Measurements from ENCODE around the gene SEMG1. TPM values are rescaled to one million over a fixed set of nuclear protein-coding genes. Genes with fewer than 3 reads are reported as not detected.

Gene SEMG1
- total RNA-seq, result not detected in 2 replicates

DNA sequence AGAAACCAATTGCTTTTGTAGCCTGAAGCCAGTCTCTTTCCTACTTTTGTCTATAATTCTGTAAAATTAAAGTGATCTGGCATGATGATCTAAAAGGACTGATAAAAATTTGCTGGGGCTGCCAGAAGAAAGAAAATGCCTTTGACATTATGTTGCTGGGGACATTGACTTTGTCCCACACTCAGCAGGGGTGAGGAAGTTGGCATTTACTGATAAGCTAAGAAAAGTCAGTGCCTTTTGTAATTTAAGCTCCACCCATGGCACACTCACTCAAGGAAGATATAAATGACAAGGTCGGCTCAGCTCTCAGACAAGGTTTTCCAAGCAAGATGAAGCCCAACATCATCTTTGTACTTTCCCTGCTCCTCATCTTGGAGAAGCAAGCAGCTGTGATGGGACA lies at the start of gene SEMG1:
TSS of gene SEMG1 (plus strand) at position 309 of the 400 bp plus-strand sequence. CDS start at position 330, 21 bp downstream.

GRCh38 chr20:45174434-45175364 lies 32.1 kb upstream of the SEMG1 start, which contains the start of gene PI3:
Gene PI3, plus strand, starts transcription at chr20:45174902. Its CDS starts 21 bp downstream, at chr20:45174923.

DNA sequence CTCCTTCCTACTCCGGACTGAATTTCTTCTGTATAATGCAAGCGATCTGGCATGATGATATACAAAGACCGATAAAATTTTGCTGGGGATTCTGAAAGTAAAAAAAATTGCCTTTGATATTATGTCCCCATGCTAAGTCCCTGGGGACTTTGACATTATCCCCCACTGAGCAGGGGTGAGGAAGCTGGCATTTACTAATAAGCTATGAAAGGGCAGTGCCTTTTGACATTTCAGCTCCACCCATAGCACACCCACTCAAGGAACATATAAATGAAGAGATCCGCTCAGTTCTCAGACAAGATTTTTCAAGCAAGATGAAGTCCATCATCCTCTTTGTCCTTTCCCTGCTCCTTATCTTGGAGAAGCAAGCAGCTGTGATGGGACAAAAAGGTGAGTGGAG lies 14.2 kb downstream of the SEMG1 start, which contains the start of gene SEMG2:
TSS of gene SEMG2 (plus strand) at position 298 of the 400 bp plus-strand sequence. CDS start at position 315, 17 bp downstream.

GRCh38 chr20:45254383-45255262 lies 47.8 kb downstream of the SEMG1 start, which contains the start of gene SLPI:
Gene SLPI, minus strand, starts transcription at chr20:45254564. Its CDS starts 21 bp downstream, at chr20:45254543.

Other genes with a start within 250 kb of the SEMG1 start
- 33.3 and 44.5 TPM in 2 replicates for gene TOMM34, start 246.6 kb upstream of the SEMG1 start, total RNA-seq
- 24.5 and 29.7 TPM in 2 replicates for gene STK4, start 240.5 kb upstream of the SEMG1 start, total RNA-seq
- gene KCNS1, start 105.9 kb upstream of the SEMG1 start, total RNA-seq, result 0.19 and 0.33 TPM in 2 replicates
- not detected in 2 replicates for gene WFDC5, start 91.9 kb upstream of the SEMG1 start, total RNA-seq
- not detected in 2 replicates for gene WFDC12, start 82.6 kb upstream of the SEMG1 start, total RNA-seq
- gene PI3, start 32.1 kb upstream of the SEMG1 start, total RNA-seq, result not detected in 2 replicates
- gene SEMG2, start 14.3 kb downstream of the SEMG1 start, total RNA-seq, result not detected in 2 replicates
- gene SLPI, start 47.5 kb downstream of the SEMG1 start, total RNA-seq, result not detected in 2 replicates
- gene RBPJL, start 99.8 kb downstream of the SEMG1 start, total RNA-seq, result not detected in 2 replicates
- gene MATN4, start 101.3 kb downstream of the SEMG1 start, total RNA-seq, result 0.33 TPM in 1 of 2 replicates, not detected in the other
- gene SDC4, start 141.4 kb downstream of the SEMG1 start, total RNA-seq, result 36.8 and 59.1 TPM in 2 replicates
- 27.7 and 37.9 TPM in 2 replicates for gene SYS1, start 156.1 kb downstream of the SEMG1 start, total RNA-seq
- not detected in 2 replicates for gene TP53TG5, start 171.3 kb downstream of the SEMG1 start, total RNA-seq
- 4.9 and 8.2 TPM in 2 replicates for gene DBNDD2, start 201.3 kb downstream of the SEMG1 start, total RNA-seq
- gene PIGT, start 209.1 kb downstream of the SEMG1 start, total RNA-seq, result 49.8 and 63.7 TPM in 2 replicates

All from vein endothelial cell (primary cell).